K562 (cell line): Measurements from ENCODE around the gene CERS4. TPM values are rescaled to one million over a fixed set of nuclear protein-coding genes. Genes with fewer than 3 reads are reported as not detected.

ENCODE experiments used
- REST ChIP-seq, 2 experiments: fragments of 450-650 bp; formaldehyde crosslinking in 1 of 2; IDR thresholded peaks; 2 replicates each; pipeline versions ENCODE4 v1.4.0 to v1.6.1; 2014 to 2020; ENCODE audit warnings: mild to moderate bottlenecking in 2 of 2, borderline replicate concordance in 1 of 2, low read depth in 1 of 2
- polyA plus RNA-seq, 8 experiments: library from polyadenylated mRNA; depleted of rRNA in 4 of 8; stranded (reverse) in 5 of 8; unstranded in 3 of 8; fragments of >200 nt; fragmentation: Nextera tagmentation in 2 of 8; fragmentation: Illumina TruSeq in 1 of 8; extraction: Ambion mirVana in 2 of 8; extraction: Trizol in 1 of 8; gene quantifications; 2 replicates each; pipeline versions ENCODE4 v1.2.1 to v1.2.3, GENCODE V29; 2011 to 2014; ENCODE audit warnings: inconsistent platforms in 1 of 8, missing spikeins in 1 of 8
- total RNA-seq, 7 experiments: library from RNA; depleted of rRNA in 6 of 7; stranded (reverse); fragments of >200 nt in 6 of 7; fragmentation: Illumina TruSeq in 2 of 7; extraction: Trizol in 2 of 7; gene quantifications; 2 replicates each; pipeline versions ENCODE4 v1.2.1 to v1.2.3, GENCODE V29; 2011 to 2021; ENCODE audit warnings: low replicate concordance in 1 of 7
- TF ChIP-seq, protein P1 (sequence below): sonication (generic); formaldehyde crosslinking; IDR thresholded peaks from 2 replicates; pipeline ENCODE4 v1.8.1; 2023; ENCODE audit warnings: mild to moderate bottlenecking, missing genetic modification reagents

Gene CERS4
- total and polyA plus RNA-seq, 9 of the 15 experiments (the other 6 are each of a cell fraction or from before 2014, with no cell fraction given) = 0.14 to 4.4 (median 2.9) TPM; not detected in 1

DNA sequence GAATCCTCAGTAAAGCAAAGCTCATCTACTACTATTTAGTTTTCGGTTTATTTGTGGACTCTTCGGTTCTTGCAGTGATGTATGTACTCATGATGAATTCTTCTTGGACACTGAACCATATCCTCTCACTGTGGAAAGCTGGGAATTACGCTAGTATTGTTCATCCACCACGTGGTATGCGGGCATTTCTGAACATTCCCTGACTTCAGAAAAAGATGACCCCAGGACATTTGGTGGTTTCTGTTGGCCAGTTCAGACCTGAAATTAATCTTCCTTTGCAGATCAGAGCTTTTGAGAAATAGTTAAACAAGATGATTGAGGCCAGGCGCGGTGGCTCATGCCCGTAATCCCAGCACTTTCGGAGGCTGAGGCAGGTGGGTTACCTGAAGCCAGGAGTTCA, 34.5 kb upstream of the CERS4 start (continued):
- TF ChIP-seq, protein P1, sequence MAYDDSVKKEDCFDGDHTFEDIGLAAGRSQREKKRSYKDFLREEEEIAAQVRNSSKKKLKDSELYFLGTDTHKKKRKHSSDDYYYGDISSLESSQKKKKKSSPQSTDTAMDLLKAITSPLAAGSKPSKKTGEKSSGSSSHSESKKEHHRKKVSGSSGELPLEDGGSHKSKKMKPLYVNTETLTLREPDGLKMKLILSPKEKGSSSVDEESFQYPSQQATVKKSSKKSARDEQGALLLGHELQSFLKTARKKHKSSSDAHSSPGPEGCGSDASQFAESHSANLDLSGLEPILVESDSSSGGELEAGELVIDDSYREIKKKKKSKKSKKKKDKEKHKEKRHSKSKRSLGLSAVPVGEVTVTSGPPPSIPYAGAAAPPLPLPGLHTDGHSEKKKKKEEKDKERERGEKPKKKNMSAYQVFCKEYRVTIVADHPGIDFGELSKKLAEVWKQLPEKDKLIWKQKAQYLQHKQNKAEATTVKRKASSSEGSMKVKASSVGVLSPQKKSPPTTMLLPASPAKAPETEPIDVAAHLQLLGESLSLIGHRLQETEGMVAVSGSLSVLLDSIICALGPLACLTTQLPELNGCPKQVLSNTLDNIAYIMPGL (CRISPR knock-in tag) = no peak
- no peak for TF ChIP-seq REST (IDR thresholded peaks at IDR 0.05; ENCODE audit: borderline replicate concordance)
- no peak for TF ChIP-seq REST (CRISPR knock-in tag; IDR thresholded peaks at IDR 0.05; ENCODE audit: low read depth)
